Measurements from ENCODE around the gene KIF4A. TPM values are rescaled to one million over a fixed set of nuclear protein-coding genes. Genes with fewer than 3 reads are reported as not detected.

Gene KIF4A
- total RNA-seq, 1 donor from 2014 or later: 0.13 TPM

- no peak for DNase-seq (ENCODE audit: low spot score)
Measured at GRCh38 chrX:70468709-70469108, 178.8 kb downstream of the KIF4A start.

Other genes with a start within 250 kb of the KIF4A start
- gene AWAT2, start 240.2 kb upstream of the KIF4A start, total RNA-seq: not detected
- not detected for gene OTUD6A, start 227.6 kb upstream of the KIF4A start, total RNA-seq
- 30.4 TPM for gene IGBP1, start 156.7 kb upstream of the KIF4A start, total RNA-seq
- gene DGAT2L6, start 112.6 kb upstream of the KIF4A start, total RNA-seq: not detected
- gene AWAT1, start 55.4 kb upstream of the KIF4A start, total RNA-seq: not detected
- 0.42 TPM for gene P2RY4, start 29.9 kb upstream of the KIF4A start, total RNA-seq
- gene ARR3, start 21.8 kb upstream of the KIF4A start, total RNA-seq: not detected
- not detected for gene RAB41, start 7.9 kb upstream of the KIF4A start, total RNA-seq
- 31.1 TPM for gene PDZD11, start 177 bp upstream of the KIF4A start, total RNA-seq
- gene GDPD2, start 133.2 kb downstream of the KIF4A start, total RNA-seq: not detected
- gene DLG3, start 154.7 kb downstream of the KIF4A start, total RNA-seq: 4.6 TPM

All from mesenteric fat pad (tissue), 1 donor.